Measurements from ENCODE around the gene UQCR11.

UQCR11 gene

DNA sequence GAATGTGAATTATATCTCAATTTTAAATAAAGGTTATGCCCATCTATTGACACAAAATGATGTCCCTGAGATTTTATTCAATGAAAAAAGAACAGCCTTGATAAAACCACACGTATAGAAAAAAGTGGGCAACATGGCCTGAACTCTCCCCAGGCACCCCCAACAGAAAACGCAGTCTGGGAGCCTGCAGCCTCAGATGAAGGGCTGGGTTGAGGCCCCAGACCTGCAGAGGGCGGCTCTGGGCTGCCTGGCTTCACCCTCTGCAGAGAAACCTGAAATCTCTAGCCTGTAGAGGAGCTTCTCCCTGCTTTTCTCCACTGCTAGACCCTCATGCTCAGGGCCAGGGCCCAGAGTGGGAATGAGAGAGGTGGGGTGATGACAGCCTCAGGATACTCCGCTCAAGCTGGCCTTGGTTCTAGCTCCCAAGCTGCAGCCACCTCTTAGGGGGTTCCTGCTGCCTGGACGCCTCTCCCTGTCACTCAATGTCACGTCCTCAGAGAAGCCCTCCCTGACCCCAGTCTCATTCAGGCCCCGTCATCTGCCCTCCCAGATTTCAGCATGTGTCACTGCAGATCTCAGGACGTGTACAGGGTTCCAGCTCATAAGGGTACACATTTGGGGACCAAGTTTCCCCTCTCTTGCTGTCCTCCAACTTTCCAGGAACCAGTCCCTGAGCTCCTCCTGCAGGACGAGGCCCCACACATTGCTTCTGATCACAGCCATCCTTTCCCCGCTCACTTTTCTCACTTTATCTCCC is 14.4 kb downstream of the UQCR11 start:
- DNase-seq (ENCODE audit: low spot score), result peak; percentile 52

DNA sequence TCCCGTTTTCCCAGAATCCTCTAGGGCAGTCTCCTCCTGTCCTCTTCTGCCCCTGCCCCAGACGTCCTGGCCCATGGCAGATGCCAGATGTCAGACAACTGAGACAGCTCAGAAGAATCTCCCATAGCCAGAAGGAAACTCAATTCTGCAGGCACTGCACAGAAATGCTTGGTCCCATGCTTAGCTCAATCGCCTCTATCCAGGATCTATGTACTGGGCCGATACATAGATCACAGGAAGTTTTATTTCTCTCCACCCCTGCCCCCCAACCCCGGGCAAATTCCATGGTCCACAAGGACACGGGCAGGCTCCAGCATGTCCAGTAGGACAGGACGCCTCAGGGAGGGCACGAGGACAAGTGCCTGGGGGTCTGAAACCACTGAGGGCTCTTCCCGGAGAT is 17.4 kb downstream of the UQCR11 start:
- DNase-seq (ENCODE audit: low spot score), result no peak

DNA sequence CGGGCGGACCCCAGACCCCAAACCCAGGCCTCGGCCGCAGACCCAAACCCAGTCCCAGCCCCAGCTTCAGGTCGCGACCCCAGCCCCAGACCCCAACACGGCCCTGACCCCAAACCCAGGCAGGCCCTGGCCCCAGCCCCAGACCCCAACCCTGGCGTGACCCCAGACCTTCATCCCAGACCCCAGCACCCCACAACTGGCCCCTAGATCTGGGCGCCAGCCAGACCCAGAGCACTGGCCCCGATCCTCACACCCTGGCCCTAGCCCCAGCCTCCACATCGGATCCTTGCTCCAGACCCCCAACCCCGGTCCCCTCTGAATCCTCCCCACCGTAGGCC is 20.1 kb downstream of the UQCR11 start:
- DNase-seq (ENCODE audit: low spot score), result no peak

DNA sequence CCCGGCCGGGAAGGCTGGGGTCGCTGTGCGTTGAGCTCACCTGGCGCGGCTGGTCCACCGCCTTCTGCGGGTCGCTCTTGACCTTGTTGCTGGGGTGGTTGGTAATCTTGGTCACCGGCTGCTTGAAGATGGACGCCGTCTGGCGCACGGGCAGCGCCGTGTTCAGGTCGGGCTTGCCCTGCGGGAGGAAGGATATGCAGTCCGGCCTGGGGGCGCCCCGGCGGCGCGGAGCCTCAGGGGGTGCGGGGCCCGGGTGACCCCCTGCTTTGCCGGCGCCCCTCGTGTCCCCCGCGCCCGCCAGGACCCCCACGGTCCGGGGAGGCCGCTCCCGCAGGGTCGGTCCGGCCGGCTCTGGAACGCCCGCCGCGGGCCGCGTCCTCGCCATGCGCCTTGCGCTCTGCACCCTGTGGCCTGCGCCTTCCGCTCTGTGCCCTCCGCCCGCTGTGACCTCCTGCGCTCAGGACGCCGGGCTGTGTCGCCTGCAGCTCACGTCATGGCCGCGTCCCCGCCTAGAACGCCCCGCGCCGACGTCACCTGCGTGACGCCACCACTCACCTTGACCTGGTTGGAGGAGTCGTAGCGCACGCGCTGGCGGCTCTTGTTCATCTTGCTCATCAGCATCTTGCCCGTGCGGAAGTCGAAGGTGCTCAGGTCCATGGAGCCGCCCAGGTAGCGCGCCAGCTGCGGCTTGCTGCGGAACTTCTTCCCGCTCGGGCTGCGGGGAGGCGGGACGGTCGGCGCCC is 20.6 kb downstream of the UQCR11 start:
- no peak for DNase-seq (ENCODE audit: low spot score)

DNA sequence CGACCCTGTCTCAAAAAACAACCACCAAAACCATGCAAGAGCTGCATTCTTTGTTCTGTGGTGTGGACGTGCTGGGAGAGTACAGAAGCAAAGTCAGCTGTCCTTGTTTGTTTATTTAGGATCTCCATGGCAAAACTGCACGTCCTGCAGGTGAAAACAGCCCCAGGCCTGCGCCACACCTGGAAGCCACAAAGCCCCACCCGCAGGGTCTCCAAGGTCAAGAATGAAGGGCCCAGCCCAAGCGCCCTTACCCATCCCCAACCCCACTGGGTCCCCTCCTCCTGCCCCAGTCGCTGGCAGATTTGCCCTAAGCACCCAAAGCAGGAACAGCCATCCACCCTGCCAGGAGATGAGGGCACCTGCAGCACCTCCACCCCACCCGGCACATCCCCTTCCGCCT is 23.1 kb downstream of the UQCR11 start:
- DNase-seq (ENCODE audit: low spot score), result no peak

DNA sequence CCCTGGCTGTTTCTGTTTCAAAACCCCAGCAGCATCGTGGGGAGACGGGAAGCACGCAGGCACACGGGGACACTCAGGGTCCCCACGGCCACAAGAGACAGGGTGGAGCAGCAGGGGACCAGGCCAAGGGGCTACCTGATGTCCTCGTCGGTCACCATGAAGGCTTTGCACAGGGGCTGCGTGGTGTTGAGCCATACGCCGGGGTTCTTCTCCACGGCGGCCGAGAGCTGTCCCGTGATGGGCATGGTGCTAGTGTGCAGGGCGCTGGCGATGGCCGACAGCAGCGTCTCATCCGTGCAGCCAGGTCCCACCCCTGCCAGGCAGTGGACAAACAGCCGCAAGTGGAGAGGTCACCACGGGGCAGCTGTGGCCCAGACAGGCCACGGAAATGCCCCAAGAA is 24.3 kb downstream of the UQCR11 start:
- no peak for DNase-seq (ENCODE audit: low spot score)

DNA sequence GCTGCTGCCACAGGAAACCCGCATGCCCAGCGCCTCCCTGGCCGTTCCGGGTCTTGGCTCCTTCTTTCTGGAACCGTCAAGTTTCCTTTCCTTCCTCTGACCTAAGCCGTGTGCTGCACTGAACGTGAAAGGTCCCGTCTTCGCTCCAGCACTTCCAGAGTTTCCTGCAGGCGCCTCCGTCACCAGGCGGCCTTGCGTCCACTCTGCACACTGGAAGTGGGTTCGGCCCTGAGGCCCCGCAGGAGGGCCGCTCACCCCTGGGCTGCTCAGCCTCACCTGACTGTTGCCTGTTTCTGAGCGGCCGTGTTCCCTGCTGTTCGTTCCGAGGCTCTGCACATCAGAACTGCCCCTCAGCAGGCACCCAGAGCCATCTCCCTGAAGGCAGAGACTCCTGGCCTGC is 24.9 kb downstream of the UQCR11 start:
- DNase-seq (ENCODE audit: low spot score), result no peak

DNA sequence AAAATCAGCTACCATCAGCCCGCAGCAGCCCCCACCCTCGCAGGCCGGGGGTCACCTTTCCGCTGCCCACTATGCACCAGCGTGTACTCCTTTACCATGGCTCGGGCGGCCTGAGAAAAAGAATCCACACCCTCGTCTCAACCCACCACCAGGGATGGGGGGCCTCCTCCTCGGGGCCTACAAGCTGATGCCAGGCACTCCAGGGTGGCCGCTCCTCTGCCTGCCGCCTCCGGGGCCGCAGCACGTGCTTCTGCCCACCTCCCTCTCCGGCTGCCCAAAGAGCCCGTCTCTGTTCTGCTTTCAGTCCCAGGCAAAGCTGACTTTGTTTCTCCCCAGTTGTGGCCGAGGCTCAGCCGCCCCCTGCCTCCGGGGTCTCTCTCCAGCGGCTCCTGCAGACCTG is 26.0 kb downstream of the UQCR11 start:
- DNase-seq (ENCODE audit: low spot score), result no peak

DNA sequence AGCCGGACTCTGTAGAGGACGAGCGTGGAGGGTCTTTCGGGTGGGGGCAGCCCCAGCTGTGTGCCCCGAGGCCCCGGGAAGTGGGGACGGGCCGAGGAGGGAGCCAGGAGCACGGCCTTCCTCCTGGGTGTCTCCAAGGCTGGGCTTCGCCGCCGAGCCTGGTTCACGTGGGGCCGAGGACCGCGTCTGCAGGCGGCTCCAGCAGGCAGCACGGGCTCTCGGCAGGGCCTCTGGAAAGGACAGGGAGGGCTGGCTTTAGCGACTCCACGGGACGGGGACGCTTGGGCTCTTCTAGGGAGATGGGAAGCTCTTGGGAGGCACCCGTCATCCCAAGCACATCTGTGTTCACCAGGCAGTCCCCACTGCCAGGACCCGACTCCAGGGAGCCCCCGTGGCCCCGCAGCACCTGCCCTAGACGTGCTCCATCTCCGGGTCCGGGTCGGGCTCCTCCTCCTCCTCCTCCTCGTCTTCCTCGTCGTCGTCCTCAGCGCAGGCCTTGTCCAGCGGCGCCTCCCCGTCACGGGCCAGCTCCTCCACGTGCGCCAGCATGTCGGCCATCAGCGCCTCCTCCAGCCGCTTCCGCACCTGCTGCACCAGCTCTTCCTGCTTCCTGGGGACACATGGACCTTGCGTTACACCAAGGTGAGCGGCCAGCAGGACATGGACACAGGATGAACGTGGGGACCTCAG is 27.2 kb downstream of the UQCR11 start:
- DNase-seq (ENCODE audit: low spot score), result no peak

DNA sequence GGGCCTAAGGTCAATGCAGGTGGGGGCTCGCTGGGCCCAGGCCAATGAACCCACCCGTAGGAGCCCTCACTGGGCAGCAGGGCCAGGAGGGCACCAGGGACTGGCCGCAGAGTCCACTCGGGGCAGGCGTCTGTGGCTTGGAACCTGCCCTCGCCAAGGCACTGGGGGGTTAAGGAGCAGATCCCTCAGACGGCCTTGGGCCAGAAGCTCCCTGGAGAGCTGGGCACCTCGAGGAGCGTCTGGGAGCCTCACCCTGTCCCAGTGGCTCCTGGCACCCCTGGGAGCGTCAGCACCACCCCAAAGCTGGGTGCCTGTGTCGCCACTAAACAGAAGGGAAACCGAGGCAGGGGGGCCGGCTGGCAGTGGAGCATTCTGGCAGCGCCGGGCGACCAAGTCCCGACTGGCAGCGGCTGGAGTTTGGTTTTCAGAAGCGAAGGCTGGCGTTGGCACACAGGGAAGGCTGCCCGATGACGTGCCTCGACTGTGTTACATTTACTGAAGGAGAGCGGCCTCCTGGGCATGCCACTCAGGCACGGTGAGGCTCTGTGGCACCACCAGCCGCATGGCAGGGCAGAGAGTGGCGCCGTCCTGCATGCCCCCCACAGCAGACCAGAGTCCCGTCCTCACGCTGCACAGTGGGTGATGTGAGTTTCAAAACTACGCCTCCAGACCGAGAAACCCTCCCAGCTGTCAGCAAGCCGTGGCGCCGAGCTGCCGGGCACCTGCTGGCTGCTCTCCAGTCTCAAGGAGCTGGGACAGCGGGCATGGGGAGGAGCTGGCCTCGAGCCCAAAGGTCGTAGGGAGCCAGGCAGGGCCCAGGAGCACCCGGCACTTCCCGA is 28.0 kb downstream of the UQCR11 start:
- DNase-seq (ENCODE audit: low spot score), result no peak

DNA sequence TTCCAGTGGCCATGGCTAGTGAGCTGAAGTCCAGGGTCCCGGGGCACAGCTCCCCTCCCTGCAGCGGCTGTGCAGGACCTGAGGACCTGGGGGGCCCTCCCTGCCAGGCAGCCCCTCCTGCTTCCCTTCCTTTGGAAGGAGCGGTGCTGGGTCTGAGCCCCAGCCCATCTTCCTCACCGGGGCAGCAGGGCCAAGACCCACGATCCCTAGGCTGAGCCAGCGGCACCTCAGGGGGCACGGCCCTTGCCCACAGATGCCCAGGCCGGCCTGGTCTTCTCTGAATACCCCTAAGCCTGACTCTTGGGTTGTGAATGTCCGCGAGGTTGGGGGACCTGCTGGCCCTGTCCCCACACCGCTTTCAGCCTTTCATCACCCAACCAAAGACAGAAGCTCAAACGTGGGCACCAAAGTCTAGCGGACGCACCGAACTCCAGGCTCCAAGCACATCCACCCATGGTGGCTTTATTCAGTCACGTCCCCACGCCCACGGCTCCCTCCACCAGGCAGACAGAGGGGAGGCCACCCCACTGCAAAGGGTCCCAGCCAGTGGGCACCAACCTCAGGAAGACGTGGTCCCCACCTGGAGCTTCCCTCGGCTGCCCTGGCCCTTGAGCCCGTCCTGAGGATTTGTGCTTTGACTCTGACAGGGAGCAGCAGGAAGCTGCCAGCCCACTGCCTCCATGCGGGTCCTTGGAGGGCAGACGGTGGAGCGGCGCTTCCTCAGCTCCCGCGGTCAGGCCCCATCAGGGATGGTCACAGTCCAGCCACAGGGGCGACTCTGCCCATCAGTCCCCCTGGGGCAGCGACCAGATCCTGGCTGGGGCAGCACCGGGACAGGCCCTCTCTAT is 28.8 kb downstream of the UQCR11 start:
- no peak for DNase-seq (ENCODE audit: low spot score)

DNA sequence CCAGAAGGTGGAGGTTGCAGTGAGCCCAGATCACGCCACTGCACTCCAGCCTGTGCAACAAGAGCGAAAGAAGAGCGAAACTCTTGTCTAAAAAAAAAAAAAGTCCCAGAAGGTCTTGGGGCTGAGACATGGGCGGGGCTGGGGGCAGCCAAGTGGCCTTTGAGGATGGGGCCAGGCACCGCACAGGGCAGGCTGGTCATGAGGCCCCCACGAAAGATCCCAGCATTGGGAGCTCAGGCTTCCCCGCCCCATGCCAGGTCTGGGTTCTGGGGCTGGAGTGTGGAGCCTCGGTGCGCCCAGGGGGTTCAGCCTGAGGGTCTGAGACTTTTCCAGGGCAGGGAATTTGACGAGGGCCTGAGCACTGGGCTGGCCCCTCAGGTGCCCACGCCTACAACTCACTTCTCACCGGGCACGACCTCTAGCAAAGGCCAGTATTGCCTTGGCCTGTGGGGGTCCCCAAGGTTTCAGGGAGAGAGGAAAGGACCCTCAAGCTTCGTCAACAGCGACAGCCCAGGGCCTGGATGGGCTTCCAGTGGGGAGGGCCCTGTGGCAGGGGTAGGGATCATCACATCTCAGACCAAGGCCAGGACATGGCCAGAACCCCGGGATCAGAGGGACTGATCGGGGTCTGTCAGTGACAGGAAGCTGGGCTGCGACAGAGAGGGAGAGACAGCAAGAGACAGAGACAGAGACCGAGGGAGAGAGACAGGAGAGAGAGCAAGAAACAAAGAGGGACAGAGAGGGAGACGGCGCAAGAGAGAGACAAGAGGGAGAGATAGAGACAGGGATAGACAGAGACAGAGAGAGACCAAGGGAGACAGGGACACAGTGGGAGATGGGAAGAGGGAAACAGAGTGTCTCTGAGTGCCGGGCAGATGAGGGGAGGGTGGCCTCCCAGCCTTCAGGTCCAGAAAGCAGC is 29.7 kb downstream of the UQCR11 start:
- DNase-seq (ENCODE audit: low spot score), result no peak

DNA sequence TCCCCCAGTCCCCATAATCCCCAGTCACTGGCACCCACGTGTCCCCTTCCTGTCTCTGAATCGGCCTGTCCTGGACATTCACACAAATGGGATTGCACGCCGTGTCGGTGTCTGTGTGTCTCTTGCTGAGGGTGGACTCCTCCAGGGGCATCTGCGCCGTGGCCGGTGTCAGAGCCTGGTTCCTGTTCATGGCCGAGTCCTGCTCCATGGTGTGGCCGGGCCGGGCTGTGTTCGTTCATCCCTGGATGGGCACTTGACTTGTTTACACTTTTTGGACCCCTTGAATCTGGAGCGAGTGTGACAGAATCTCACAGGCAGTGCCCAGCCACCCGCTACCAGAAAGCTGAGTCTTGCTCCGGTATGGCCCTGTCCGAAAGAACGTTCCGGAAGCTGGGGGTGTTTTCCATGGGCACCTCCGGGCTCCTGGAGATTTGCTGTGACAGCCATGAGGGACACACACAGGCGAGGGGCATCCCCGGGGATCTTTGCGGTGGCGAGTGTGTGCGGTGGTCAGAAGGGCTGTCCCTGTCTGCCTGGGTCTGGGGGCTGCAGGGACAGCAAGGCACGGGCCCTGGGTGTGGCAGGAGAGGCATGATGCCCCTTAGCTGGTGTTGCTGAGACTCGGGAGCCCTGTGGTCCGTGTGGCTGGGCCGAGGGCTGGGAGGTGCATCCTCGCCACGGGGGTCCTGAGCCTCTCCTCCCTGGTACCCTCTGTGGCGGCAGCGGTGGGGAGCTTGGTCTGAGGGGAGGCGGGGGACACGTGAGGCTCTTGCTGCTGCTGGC is 30.7 kb downstream of the UQCR11 start:
- DNase-seq (ENCODE audit: low spot score), result no peak

DNA sequence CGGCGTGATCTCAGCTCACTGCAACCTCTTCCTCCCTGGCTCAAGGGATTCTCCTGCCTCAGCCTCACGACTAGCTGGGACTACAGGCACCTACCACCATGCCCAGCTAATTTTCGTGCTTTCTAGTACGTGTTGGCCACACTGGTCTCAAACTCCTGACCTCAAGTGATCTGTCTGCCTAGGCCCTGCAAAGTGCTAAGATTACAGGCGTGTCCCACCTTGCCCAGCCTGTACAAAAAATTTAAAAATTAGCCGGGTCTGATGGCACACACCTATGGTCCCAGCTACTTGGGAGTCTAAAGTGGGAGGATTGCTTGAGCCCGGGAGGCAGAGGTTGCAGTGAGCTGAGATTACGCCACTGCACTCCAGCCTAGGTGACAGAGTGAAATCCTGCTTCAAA is 32.5 kb downstream of the UQCR11 start:
- DNase-seq (ENCODE audit: low spot score), result no peak

DNA sequence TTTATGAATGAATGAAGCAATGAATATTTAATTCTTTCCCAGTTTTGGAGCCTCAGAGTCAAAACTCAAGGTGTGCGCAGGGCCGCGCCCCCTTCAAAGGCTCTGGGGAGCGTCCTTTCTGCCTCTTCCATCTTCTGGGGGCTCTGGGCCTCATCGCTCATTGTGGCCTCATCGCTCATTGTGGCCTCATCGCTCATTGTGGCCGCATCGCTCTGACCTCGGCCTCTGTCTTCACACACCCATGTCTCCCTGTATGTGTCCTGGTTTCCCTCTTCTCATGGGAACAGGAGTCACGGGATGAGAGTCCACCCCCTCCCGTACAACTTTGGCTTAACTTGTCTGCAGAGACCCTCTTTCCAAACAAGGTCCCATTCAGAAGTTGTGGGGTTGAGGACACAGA is 33.9 kb downstream of the UQCR11 start:
- DNase-seq (ENCODE audit: low spot score), result no peak

DNA sequence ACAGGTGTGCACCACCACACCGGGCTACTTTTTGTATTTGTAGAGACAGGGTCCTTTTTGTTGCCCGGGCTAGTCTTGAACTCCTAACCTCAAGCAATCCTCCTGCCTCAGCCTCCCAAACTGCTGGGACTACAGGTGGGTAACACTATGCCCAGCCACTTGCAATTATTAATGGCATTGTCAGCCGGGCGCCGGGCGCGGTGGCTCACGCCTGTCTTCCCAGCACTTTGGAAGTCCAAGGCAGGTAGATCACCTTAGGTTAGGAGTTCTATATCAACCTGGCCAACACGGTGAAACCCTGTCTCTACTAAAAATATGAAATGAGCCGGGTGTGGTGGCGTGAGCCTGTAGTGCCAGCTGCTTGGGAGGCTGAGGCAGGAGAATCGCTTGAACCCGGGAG is 34.4 kb downstream of the UQCR11 start:
- DNase-seq (ENCODE audit: low spot score), result no peak

DNA sequence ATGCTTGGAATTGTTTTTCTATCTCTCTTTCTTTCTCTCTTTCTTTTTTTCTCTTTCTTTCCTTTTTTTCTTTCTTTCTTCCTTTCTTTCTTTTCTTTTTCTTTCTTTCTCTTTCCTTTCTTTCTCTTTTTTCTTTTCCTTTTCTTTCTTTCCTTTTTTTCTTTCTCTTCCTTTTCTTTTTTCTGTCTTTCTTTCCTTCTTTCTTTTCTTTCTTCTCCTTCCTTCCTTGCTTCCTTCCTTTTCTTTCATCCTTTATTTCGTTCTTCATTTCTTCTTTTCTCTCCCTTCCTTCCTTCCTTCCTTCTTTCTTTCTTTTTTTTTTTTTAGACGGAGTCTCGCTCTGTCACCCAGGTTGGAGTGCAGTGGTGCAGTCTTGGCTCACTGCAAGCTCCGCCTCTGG is 35.3 kb downstream of the UQCR11 start:
- DNase-seq (ENCODE audit: low spot score), result no peak

DNA sequence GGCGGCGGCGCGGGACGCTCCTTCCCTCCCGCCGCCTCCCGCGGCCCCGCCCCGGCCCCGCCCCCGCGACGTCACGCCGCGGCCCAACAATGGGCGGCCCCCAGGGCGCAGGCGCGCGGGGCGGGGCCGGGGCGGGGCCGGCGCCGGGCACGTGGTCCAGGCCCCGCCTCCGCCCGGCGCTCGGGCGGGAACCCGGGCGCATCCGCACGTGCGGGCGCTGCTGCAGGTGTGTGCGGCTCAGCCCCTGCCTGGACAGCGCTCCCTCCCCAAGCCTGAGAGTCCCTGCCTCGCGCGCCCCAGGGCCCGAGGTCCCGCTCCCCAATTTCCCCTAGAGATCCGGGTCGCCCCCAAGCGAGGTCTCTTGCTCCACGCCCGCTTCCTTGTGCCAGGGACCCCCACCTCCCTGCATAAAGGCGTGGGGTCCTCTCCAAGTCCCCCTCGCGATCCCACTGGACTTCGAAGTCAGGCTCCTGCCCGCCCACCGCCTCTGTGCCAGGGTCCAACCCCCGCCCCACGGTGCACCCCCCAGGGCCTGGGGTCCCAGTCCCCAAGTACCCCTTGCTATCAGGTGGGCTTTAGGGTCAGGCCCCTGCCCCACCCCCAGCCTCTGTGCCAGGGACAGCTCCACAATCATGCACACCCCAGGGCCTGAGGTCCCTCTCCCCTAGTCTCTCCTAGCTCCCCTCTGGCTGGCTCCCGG is 36.8 kb downstream of the UQCR11 start, which contains the start of gene MEX3D:
MEX3D (minus strand) TSS at position 6 of the 700 bp plus-strand sequence. CDS start 267 bp downstream, outside the sequence.
- peak; percentile 99 for DNase-seq (ENCODE audit: low spot score)

DNA sequence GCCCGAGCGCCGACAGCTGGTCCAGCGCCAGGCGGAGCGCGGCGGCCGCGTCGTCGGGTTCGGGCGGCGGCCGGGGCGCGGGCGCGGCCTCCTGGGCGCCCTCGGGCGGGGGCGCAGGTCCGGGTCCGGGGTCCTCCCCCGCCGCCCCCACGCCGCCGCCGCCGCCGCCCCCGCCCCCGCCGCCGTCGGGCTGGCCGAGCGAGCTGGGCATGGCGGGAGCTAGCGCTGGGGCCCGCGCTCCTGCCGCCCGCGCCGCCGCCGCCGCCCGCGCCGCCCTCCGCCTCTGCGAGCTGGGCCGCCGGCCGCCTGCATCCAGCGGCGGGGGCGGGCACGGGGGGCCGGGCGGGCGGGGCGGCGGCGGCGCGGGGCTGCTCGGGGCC is 37.4 kb downstream of the UQCR11 start:
- peak; percentile 33 for DNase-seq (ENCODE audit: low spot score)

Measured in AG08395 (cell line).